ENCODE measurements around the gene SETD4.

The SETD4 gene

GRCh38 chr21:36024782-36025181 is 35.5 kb downstream of the SETD4 start:
- H3K27ac ChIP-seq (ENCODE audit: low read length), result no peak overlapping the region
- no peak overlapping the region for H3K4me3 ChIP-seq (ENCODE audit: low read depth in 1 of 2, low read length in 2 of 2)
- no peak for DNase-seq
- TF ChIP-seq EZH2 (IDR thresholded peaks at IDR 0.05; ENCODE audit: borderline replicate concordance, low read depth, low read length, severe bottlenecking) (no peak), CTCF (IDR thresholded peaks at IDR 0.05; ENCODE audit: borderline replicate concordance, extremely low read depth, low read length, poor library complexity, severe bottlenecking) (no peak)
- H3K4me1 ChIP-seq (ENCODE audit: insufficient read depth, low read length), result peaks cover 3% of the 10 kb centered on the region
- H4K20me1 ChIP-seq (ENCODE audit: insufficient read depth, low read length), result no peaks in the 10 kb centered on the region
- H3K79me2 ChIP-seq (ENCODE audit: insufficient read depth, low read length), result no peaks in the 10 kb centered on the region
- no peak overlapping the region for H2AFZ ChIP-seq (ENCODE audit: low read depth, low read length)
- ATAC-seq (ENCODE audit: insufficient read depth, low read depth), result no peak
- no peak overlapping the region for H3K9ac ChIP-seq (ENCODE audit: low read depth, low read length)
- H3K36me3 ChIP-seq (ENCODE audit: insufficient read depth, low read length), result no peaks in the 10 kb centered on the region
- H3K4me2 ChIP-seq (ENCODE audit: insufficient read depth, low read length), result no peak overlapping the region
- H3K27me3 ChIP-seq (ENCODE audit: insufficient read depth, low read length, poor library complexity), result no peaks in the 10 kb centered on the region
- H3K9me3 ChIP-seq (ENCODE audit: insufficient read depth, low read length, severe bottlenecking), result no peaks in the 10 kb centered on the region

DNA sequence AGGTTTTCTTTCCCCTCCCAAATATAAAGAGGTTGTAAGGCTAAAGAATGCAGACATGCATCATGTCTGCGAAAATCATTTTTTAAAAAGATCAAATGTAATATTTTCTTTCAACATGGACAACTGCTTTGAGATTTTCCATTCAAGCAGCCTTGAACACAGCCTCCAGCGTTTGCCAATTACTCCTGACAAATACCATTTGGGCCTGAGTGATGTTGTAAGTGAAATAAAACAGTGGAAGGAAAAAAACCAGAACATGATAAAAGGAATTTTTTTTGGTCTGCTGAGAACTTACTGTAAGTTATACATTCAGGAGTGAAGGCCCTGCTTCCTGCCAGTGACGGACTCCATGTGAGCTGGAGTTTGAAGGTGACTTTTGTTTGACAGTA is 37.2 kb downstream of the SETD4 start:
- H3K27ac ChIP-seq (ENCODE audit: low read length), result no peak overlapping the region
- H4K20me1 ChIP-seq (ENCODE audit: insufficient read depth, low read length), result no peaks in the 10 kb centered on the region
- no peaks in the 10 kb centered on the region for H3K79me2 ChIP-seq (ENCODE audit: insufficient read depth, low read length)
- H3K4me2 ChIP-seq (ENCODE audit: insufficient read depth, low read length), result no peak overlapping the region
- DNase-seq (no peak), ATAC-seq (ENCODE audit: insufficient read depth, low read depth) (no peak)
- H3K36me3 ChIP-seq (ENCODE audit: insufficient read depth, low read length), result no peaks in the 10 kb centered on the region
- H3K9me3 ChIP-seq (ENCODE audit: insufficient read depth, low read length, severe bottlenecking), result no peaks in the 10 kb centered on the region
- no peak overlapping the region for H2AFZ ChIP-seq (ENCODE audit: low read depth, low read length)
- H3K9ac ChIP-seq (ENCODE audit: low read depth, low read length), result no peak overlapping the region
- no peak overlapping the region for H3K4me3 ChIP-seq (ENCODE audit: low read depth in 1 of 2, low read length in 2 of 2)
- no peaks in the 10 kb centered on the region for H3K27me3 ChIP-seq (ENCODE audit: insufficient read depth, low read length, poor library complexity)
- TF ChIP-seq CTCF (IDR thresholded peaks at IDR 0.05; ENCODE audit: borderline replicate concordance, extremely low read depth, low read length, poor library complexity, severe bottlenecking), result no peak
- no peak for TF ChIP-seq EZH2 (IDR thresholded peaks at IDR 0.05; ENCODE audit: borderline replicate concordance, low read depth, low read length, severe bottlenecking)
- no peaks in the 10 kb centered on the region for H3K4me1 ChIP-seq (ENCODE audit: insufficient read depth, low read length)

GRCh38 chr21:36022427-36023091 is 37.8 kb downstream of the SETD4 start:
- Histone ChIP-seq H3K27me3 (ENCODE audit: insufficient read depth, low read length, poor library complexity) (no peaks in the 10 kb centered on the region), H4K20me1 (ENCODE audit: insufficient read depth, low read length) (no peaks in the 10 kb centered on the region), H2AFZ (ENCODE audit: low read depth, low read length) (no peak overlapping the region), H3K4me1 (ENCODE audit: insufficient read depth, low read length) (no peaks in the 10 kb centered on the region), H3K27ac (ENCODE audit: low read length) (no peak overlapping the region), H3K9ac (ENCODE audit: low read depth, low read length) (no peak overlapping the region), H3K79me2 (ENCODE audit: insufficient read depth, low read length) (no peaks in the 10 kb centered on the region), H3K4me3 (ENCODE audit: low read depth in 1 of 2, low read length in 2 of 2) (no peak overlapping the region), H3K4me2 (ENCODE audit: insufficient read depth, low read length) (no peak overlapping the region), H3K36me3 (ENCODE audit: insufficient read depth, low read length) (no peaks in the 10 kb centered on the region), H3K9me3 (ENCODE audit: insufficient read depth, low read length, severe bottlenecking) (no peaks in the 10 kb centered on the region)
- no peak for ATAC-seq (ENCODE audit: insufficient read depth, low read depth)
- DNase-seq, result no peak
- no peak for TF ChIP-seq CTCF (IDR thresholded peaks at IDR 0.05; ENCODE audit: borderline replicate concordance, extremely low read depth, low read length, poor library complexity, severe bottlenecking)
- no peak for TF ChIP-seq EZH2 (IDR thresholded peaks at IDR 0.05; ENCODE audit: borderline replicate concordance, low read depth, low read length, severe bottlenecking)

Data from DND-41 (cell line).